SK-N-MC (cell line): ENCODE data around the gene SUZ12.
"Not testable (repeated sequence)": the region's sequence is repeated elsewhere in the genome, so short reads cannot be mapped to it uniquely, and the experiment has no call there.

Source experiments
- DNase-seq: peaks from one replicate; pipeline ENCODE4 v3.0.0-alpha.2; 2011; ENCODE audit warnings: low read depth, low spot score
- H3K27ac ChIP-seq: fragments of 200-600 bp; sonication (generic); 2 replicates; pipeline ENCODE4 v1.5.1; 2016; ENCODE audit warnings: mixed run types
- H3K36me3 ChIP-seq: fragments of 200-600 bp; sonication (generic); 2 replicates; pipeline ENCODE4 v1.6.1; 2017; ENCODE audit warnings: antibody characterized with exemption, low read length, mixed read lengths; ENCODE audit not compliant: insufficient read depth
- H3K4me3 ChIP-seq: fragments of 200-600 bp; sonication (generic); 2 replicates; pipeline ENCODE4 v1.5.1; 2016
- H3K9ac ChIP-seq: fragments of 200-600 bp; sonication (generic); 2 replicates; pipeline ENCODE4 v1.8.0; 2017; ENCODE audit warnings: mixed run types, mixed read lengths; ENCODE audit not compliant: insufficient read length
- H3K9me3 ChIP-seq: fragments of 200-600 bp; sonication (generic); 2 replicates; pipeline ENCODE4 v1.6.1; 2017; ENCODE audit warnings: low read depth, mild to moderate bottlenecking, antibody characterized with exemption, low read length, moderate library complexity, mixed read lengths
- EZH2 ChIP-seq: fragments of 200-600 bp; sonication (generic); IDR thresholded peaks from one replicate; pipeline ENCODE4 v1.6.1; 2017; ENCODE audit warnings: antibody characterized with exemption
- FOXP2 ChIP-seq: optimal IDR thresholded peaks from 2 replicates; pipeline ENCODE3; 2011; ENCODE audit warnings: mild to moderate bottlenecking, moderate library complexity; ENCODE audit not compliant: insufficient read depth; ENCODE audit errors: extremely low read length, control extremely low read depth
- POLR2AphosphoS5 ChIP-seq: IDR thresholded peaks from 2 replicates; pipeline ENCODE4 v1.6.1; 2012; ENCODE audit warnings: mild to moderate bottlenecking, low read depth, low read length, borderline replicate concordance

The SUZ12 gene

DNA sequence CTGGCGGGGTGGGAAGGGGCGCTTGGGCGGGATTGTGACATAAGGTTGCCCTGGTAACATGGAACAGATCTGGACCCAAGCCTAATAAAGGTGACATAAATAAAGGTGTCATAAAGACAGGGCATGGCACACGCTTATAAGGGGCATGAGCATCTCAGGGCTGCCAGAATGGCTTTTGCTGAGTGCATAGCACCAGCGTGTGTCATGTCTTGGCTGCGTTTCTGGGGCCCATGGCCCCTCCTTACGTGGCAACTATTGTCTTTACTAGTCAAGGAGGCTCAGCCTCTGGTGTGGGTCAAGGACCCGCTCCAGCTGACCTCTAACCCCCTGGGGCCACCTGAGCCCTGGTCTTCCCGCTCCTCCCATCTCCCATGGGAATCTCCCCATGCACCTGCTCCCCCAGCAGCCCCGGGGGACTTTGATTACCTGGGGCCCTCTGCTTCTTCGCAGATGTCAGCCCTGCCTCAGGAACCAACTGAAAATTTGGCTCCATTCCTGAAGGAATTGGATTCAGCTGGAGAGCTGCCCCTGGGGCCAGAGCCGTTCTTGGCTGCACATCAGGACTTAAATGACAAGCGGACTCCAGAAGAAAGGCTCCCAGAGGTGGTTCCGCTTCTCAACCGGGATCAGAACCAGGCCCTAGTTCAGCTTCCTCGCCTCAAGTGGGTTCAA, 84.3 kb downstream of the SUZ12 start:
- no peak for DNase-seq
- Histone ChIP-seq H3K9me3 (no peaks in the 10 kb centered on the region), H3K9ac (no peak overlapping the region), H3K36me3 (no peaks in the 10 kb centered on the region), H3K27ac (no peak overlapping the region), H3K4me3 (no peak overlapping the region)
- no peak for TF ChIP-seq EZH2
- no peak for TF ChIP-seq FOXP2
- TF ChIP-seq POLR2AphosphoS5 = no peak

DNA sequence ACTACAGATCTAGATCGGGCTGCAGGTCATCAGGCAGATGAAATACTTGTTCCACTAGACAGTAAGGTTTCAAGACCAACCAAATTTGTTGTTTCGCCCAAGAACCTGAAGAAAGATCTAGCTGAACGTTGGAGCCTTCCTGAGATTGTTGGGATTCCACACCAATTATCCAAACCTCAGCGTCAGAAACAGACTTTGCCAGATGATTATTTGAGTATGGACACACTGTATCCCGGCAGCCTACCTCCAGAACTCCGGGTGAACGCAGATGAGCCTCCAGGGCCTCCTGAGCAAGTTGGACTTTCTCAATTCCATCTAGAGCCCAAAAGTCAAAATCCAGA, 84.8 kb downstream of the SUZ12 start:
- Histone ChIP-seq H3K4me3 (no peak overlapping the region), H3K9me3 (no peaks in the 10 kb centered on the region), H3K36me3 (no peaks in the 10 kb centered on the region), H3K27ac (no peak overlapping the region), H3K9ac (no peak overlapping the region)
- TF ChIP-seq FOXP2 = no peak
- no peak for TF ChIP-seq EZH2
- no peak for TF ChIP-seq POLR2AphosphoS5
- no peak for DNase-seq

DNA sequence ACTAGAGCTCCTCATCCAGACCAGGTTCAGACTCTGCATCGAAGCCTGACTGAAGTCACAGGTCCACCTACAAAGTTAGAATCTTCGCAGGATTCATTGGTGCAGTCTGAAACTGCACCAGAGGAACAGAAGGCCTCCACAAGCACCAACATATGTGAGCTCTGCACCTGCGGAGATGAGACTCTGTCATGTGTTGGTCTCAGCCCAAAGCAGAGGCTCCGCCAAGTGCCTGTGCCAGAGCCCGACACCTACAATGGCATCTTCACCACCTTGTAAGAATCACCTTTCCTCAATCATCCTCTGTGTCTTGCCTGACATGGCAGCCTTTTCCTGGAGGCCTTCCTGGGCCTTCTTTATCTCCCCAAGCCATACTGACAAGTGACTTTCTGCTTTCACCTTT, 85.7 kb downstream of the SUZ12 start:
- not testable (repeated sequence) for H3K9ac ChIP-seq, H3K4me3 ChIP-seq, DNase-seq, H3K36me3 ChIP-seq, H3K9me3 ChIP-seq, H3K27ac ChIP-seq

DNA sequence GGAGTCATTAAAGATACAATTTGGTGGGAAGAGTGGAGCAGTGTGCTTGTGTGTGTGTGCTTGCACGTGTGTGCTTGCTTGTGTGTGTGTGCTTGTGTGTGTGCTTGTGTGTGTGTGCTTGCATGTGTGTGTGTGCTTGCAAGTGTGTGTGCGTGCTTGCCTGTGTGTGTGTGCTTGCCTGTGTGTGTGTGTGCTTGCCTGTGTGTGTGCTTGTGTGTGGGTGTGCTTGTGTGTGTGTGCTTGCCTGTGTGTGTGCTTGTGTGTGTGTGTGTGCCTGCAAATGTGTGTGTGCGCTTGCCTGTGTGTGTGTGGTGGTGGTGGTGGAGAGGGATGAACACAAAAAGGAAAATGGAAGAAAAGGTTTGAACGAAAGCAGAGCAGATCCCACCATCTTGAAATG, 90.5 kb downstream of the SUZ12 start:
- not testable (repeated sequence) for H3K27ac ChIP-seq, H3K4me3 ChIP-seq, H3K9ac ChIP-seq, DNase-seq, H3K9me3 ChIP-seq, H3K36me3 ChIP-seq

DNA sequence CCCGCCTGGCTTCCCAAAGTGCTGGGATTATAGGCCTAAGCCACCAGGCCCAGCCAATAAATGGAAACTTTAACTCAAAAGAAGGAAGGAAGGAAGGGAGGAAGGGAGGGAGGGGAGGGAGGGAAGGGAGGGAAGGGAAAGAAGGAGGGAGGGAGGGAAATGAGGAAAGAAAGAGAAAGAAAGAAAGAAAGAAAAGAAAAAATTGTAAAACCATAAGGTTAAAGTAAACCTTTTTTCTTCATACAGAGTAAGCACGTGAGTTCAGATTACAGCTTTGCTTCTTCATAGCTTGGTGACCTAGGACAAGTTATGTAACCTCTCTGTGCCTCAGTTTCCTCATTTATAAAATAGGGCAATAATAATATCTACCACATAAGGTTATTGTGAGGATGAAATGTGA, 96.4 kb downstream of the SUZ12 start:
- no peak for DNase-seq
- Histone ChIP-seq H3K4me3 (no peak overlapping the region), H3K36me3 (peaks cover 6% of the 10 kb centered on the region; the same call in 1 of the 2 replicates), H3K9me3 (no peaks in the 10 kb centered on the region), H3K27ac (no peak overlapping the region), H3K9ac (no peak overlapping the region)
- no peak for TF ChIP-seq FOXP2
- TF ChIP-seq EZH2 = no peak
- TF ChIP-seq POLR2AphosphoS5 = no peak

DNA sequence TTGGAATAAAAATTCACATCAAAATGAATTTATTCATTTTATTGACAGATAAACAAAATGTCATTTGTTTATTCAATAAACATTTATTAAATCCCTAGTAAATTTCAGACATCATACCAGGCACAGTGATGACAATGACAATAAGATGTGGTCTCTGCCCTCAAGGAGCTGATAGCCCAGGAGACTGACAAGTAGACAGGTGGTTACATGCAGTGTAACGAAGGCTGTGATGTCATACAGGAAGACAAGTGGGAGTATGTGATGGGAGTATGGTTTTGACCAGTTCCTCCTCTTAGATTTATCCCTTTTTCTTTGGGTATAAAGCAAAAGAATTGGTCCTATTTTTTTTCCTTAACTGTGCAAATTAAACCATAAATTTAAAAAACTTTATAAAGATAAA, 97.0 kb downstream of the SUZ12 start:
- not testable (repeated sequence) for H3K27ac ChIP-seq, H3K36me3 ChIP-seq, H3K4me3 ChIP-seq, H3K9ac ChIP-seq, DNase-seq, H3K9me3 ChIP-seq

DNA sequence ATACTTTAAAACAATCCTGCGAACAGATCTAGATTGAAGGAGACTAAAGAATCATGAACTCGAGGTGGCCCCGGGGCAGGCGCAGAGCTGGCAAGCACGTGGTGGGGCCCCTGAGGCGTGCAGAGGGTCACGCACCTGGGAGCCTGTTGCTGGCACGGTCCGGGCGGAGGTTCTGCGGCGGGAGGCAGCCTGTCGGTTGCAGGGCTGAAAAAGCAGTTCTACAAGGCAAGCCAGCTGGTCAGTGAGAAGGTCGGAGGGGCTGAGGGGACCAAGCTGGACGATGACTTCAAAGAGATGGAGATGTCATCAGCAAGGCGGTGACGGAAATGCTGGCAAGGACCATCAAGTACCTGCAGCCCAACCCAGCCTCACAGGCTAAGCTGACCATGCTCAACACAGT, 103.4 kb downstream of the SUZ12 start:
- not testable (repeated sequence) for DNase-seq, H3K4me3 ChIP-seq, H3K9me3 ChIP-seq, H3K27ac ChIP-seq, H3K9ac ChIP-seq, H3K36me3 ChIP-seq

DNA sequence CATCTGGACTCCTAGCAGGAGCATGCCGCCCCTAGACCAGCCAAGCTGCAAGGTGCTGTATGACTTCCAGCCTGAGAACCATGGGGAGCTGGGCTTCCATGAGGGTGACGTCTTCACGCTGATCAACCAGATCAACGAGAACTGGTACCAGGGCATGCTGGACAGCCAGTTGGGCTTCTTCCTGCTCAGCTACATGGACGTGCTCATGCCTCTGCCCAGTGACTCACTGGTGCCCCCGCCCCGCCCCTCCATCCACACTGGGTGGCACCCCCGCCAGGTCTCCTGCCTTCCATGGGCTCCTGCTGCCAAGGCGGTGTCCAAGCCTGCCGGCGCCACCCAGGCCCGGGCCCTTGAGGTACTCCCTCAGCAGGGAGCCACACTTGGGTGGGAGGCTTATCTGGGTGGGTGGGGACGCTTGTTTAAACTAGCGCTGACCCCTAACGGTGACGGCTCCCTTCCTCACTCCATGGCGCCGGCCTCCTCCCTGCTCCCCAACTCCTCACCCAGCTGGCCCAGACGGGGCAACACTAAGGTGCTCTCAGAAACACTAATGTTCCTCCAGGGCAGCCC, 104.6 kb downstream of the SUZ12 start:
- H3K36me3 ChIP-seq, H3K4me3 ChIP-seq, H3K9me3 ChIP-seq, DNase-seq, H3K27ac ChIP-seq, H3K9ac ChIP-seq: not testable (repeated sequence)

DNA sequence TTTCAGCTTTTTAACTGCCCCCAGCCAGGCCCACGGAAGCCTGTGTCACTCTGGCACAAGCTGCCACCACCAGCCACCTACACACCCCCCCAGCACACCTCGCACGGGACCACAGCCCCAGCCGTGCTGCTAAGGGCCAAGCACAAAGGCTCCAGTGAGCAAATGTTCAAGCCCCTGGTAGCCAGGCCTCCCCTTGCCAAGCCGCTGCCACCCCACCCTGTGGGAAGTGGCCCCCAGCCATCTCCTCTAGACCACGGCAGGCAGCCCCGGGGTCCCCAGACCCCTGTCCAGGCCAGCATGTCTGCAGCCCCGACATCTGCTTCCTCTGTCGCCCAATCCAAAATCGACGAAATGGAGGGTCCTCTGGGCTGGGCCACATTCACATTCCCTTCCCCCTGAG, 105.5 kb downstream of the SUZ12 start:
- not testable (repeated sequence) for H3K27ac ChIP-seq, H3K4me3 ChIP-seq, DNase-seq, H3K9me3 ChIP-seq, H3K36me3 ChIP-seq, H3K9ac ChIP-seq

DNA sequence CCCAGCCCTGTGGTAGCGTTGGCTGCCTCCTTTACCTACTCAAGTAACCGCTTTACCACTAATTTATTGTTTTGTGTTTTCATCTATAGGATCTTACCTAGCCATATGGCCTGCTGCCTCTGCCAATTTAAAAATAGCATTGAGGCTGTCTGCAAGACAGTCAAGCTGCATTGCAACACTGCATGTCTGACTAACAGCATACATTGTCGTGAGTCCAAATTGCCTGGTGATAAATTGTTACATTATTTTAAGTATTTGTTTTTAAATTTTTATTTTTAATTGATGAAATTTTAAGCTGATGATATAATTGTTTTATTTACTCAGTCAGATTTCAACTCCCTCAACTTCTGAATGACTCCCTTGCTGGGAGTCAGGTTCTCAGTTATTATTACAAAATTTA, 108.8 kb downstream of the SUZ12 start:
- H3K9me3 ChIP-seq, H3K36me3 ChIP-seq, H3K9ac ChIP-seq, H3K27ac ChIP-seq, H3K4me3 ChIP-seq, DNase-seq: not testable (repeated sequence)

DNA sequence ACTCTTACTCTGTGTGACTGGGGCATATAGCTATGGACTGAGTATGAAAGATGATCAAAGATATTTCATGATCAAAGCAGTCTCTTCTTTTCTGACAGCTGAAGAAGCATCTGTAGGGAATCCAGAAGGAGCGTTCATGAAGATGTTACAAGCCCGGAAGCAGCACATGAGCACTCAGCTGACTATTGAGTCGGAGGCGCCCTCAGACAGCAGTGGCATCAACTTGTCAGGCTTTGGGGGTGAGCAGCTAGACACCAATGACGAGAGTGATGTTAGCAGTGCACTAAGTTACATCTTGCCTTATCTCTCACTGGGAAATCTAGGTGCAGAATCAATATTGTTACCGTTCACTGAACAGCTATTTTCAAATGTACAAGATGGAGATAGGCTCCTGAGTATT, 110.9 kb downstream of the SUZ12 start:
- H3K27ac ChIP-seq, H3K4me3 ChIP-seq, DNase-seq, H3K9ac ChIP-seq, H3K9me3 ChIP-seq, H3K36me3 ChIP-seq: not testable (repeated sequence)
